NT2/D1 (cell line): Measurements from ENCODE around the gene F5.

Experiments
- YY1 ChIP-seq: IDR thresholded peaks from 2 replicates; pipeline ENCODE4 v1.6.1; 2011; ENCODE audit not compliant: insufficient read length, insufficient read depth
- ZNF274 ChIP-seq: IDR thresholded peaks from 2 replicates; pipeline ENCODE4 v1.6.1; 2011; ENCODE audit warnings: mild to moderate bottlenecking, low read depth, low read length

GRCh38 chr1:169577981-169578738, 8.1 kb downstream of the F5 start:
- TF ChIP-seq ZNF274 (no peak), YY1 (no peak)
